B cell (primary cell): ENCODE measurements around the gene PVR. TPM values are rescaled to one million over a fixed set of nuclear protein-coding genes. Genes with fewer than 3 reads are reported as not detected.

Experiments used
- ATAC-seq: fragments of 200-7000 bp; cut with Tn5 transposase; one replicate; pipeline ENCODE4 v1.10.0; 2021; ENCODE audit warnings: low read depth, mild to moderate bottlenecking, moderate number of reproducible peaks, moderate library complexity
- CTCF ChIA-PET: fragments of 350-600 bp; sonication (Branson Sonifier 250); formaldehyde crosslinking; loops from one replicate; lab custom pipeline; 2021; ENCODE audit warnings: antibody characterized with exemption, inconsistent platforms; lab: Charles Lee
- POLR2A ChIA-PET: fragments of 350-600 bp; sonication (Branson Sonifier 250); formaldehyde crosslinking; loops from one replicate; lab custom pipeline; 2021; ENCODE audit warnings: antibody characterized with exemption; lab: Charles Lee
- DNase-seq: peaks from one replicate; pipeline ENCODE4 v3.0.0; 2013
- H2AFZ ChIP-seq: 2 replicates; pipeline ENCODE4 v1.6.1; 2012; ENCODE audit warnings: mild to moderate bottlenecking, low read depth, low read length; ENCODE audit not compliant: insufficient read depth, poor library complexity, severe bottlenecking
- H3K27ac ChIP-seq, 2 donors: 1 replicate in 1 of 2; 2 replicates in 1 of 2; pipeline ENCODE4 v1.5.1; 2012 to 2013; ENCODE audit warnings: low read length in 2 of 2, mild to moderate bottlenecking in 2 of 2, moderate library complexity in 1 of 2
- H3K27me3 ChIP-seq, 4 experiments: fragments of 200-600 bp in 1 of 4; sonication (generic) in 1 of 4; replicated peaks in 1 of 4; 1 replicate in 2 of 4; 2 replicates in 2 of 4; pipeline versions ENCODE4 v1.6.1 to v1.7.0; 2013 to 2016; ENCODE audit warnings: low read length in 3 of 4, mild to moderate bottlenecking in 2 of 4, mixed read lengths in 1 of 4, moderate library complexity in 1 of 4; ENCODE audit not compliant: insufficient read depth in 4 of 4, control insufficient read depth in 3 of 4; ENCODE audit errors: control extremely low read depth in 1 of 4
- H3K36me3 ChIP-seq, 2 experiments: replicated peaks in 1 of 2; 1 replicate in 1 of 2; 2 replicates in 1 of 2; pipeline versions ENCODE4 v1.6.1 to v1.7.1; 2013; ENCODE audit warnings: low read length in 1 of 2; ENCODE audit not compliant: insufficient read depth in 2 of 2, control insufficient read depth in 1 of 2; ENCODE audit errors: control extremely low read depth in 1 of 2, extremely low read depth in 1 of 2
- H3K4me1 ChIP-seq, 2 donors: fragments of 200-600 bp in 1 of 2; sonication (generic) in 1 of 2; 1 replicate in 1 of 2; 2 replicates in 1 of 2; pipeline versions ENCODE4 v1.5.1 to v1.6.1; 2013 to 2017; ENCODE audit warnings: low read length in 2 of 2; ENCODE audit not compliant: control insufficient read depth in 2 of 2, insufficient read depth in 2 of 2
- H3K4me2 ChIP-seq: replicated peaks from 2 replicates; pipeline ENCODE3; 2012; ENCODE audit warnings: mild to moderate bottlenecking, low read depth, low read length; ENCODE audit not compliant: poor library complexity, severe bottlenecking
- H3K4me3 ChIP-seq, 5 experiments: fragments of 200-600 bp in 1 of 5; sonication (generic) in 1 of 5; 1 replicate in 3 of 5; 2 replicates in 2 of 5; pipeline versions ENCODE4 v1.5.1 to v1.7.0; 2011 to 2016; ENCODE audit warnings: low read length in 4 of 5, mild to moderate bottlenecking in 4 of 5, low read depth in 2 of 5, control low read depth in 1 of 5, moderate library complexity in 1 of 5; ENCODE audit not compliant: insufficient read depth in 1 of 5; ENCODE audit errors: control extremely low read depth in 1 of 5, extremely low read depth in 1 of 5
- H3K79me2 ChIP-seq: fragments of 200-600 bp; sonication (generic); one replicate; pipeline ENCODE4 v1.6.0; 2016; ENCODE audit warnings: low read length; ENCODE audit not compliant: control insufficient read depth, insufficient read depth
- H3K9ac ChIP-seq: fragments of 200-600 bp; sonication (generic); 2 replicates; pipeline ENCODE4 v1.6.1; 2017; ENCODE audit warnings: mild to moderate bottlenecking, low read length, moderate library complexity
- H3K9me3 ChIP-seq, 3 donors: one replicate each; pipeline versions ENCODE4 v1.6.1 to v1.7.1; 2013; ENCODE audit warnings: low read length in 2 of 3; ENCODE audit not compliant: control insufficient read depth in 2 of 3, insufficient read depth in 1 of 3; ENCODE audit errors: control extremely low read depth in 1 of 3
- H4K20me1 ChIP-seq: 2 replicates; pipeline ENCODE4 v1.6.0; 2012; ENCODE audit warnings: mild to moderate bottlenecking, low read length; ENCODE audit not compliant: insufficient read depth, control insufficient read depth, poor library complexity, severe bottlenecking
- H3K27ac Mint-ChIP-seq: one replicate; pipeline ENCODE4 v1.8.0; 2021; ENCODE audit warnings: mixed read lengths
- H3K27me3 Mint-ChIP-seq: one replicate; pipeline ENCODE4 v1.8.0; 2021; ENCODE audit warnings: mixed read lengths
- H3K4me1 Mint-ChIP-seq: one replicate; pipeline ENCODE4 v1.8.0; 2021; ENCODE audit warnings: mixed read lengths
- H3K4me3 Mint-ChIP-seq: one replicate; pipeline ENCODE4 v1.8.0; 2021; ENCODE audit warnings: mixed read lengths
- H3K9me3 Mint-ChIP-seq: one replicate; pipeline ENCODE4 v1.8.0; 2022; ENCODE audit warnings: mixed read lengths; ENCODE audit not compliant: insufficient read depth
- EZH2 ChIP-seq: IDR thresholded peaks from 2 replicates; pipeline ENCODE4 v1.6.1; 2012; ENCODE audit warnings: borderline replicate concordance, low read depth, mild to moderate bottlenecking, moderate library complexity, low read length; ENCODE audit not compliant: insufficient read depth, poor library complexity, severe bottlenecking
- WGBS: methylation state at CpG from one replicate; pipeline ENCODE4 v1.1.5; 2013; ENCODE audit warnings: missing lambda C conversion rate; ENCODE audit not compliant: insufficient coverage; 5-methylcytosine and 5-hydroxymethylcytosine counted together
- intact Hi-C: fragments of 100-400 bp; cut with micrococcal nuclease; formaldehyde crosslinking; loops from one replicate; pipeline ENCODE4 v1.10.0; 2022
- polyA plus RNA-seq: library from polyadenylated mRNA; depleted of rRNA; stranded (reverse); fragments of >200 nt; gene quantifications from 2 replicates; pipeline ENCODE4 v1.2.3, GENCODE V29; 2012
- total RNA-seq, 2 donors: library from RNA; stranded (reverse); fragments of 120-200 nt in 1 of 2; gene quantifications; 1 replicate in 1 of 2; 2 replicates in 1 of 2; pipeline versions ENCODE4 v1.2.3 to v1.2.4, GENCODE V29; 2013 to 2022
- TF ChIP-seq, protein P1 (sequence below): fragments of 200-600 bp; IDR thresholded peaks from one replicate; pipeline ENCODE4 v1.8.0; 2022; ENCODE audit warnings: antibody characterized with exemption, mild to moderate bottlenecking

Gene PVR
- total and polyA plus RNA-seq, 2 donors (not counting 1 experiment from before 2014, with no cell fraction given), result 0.09 to 0.67 TPM

DNA sequence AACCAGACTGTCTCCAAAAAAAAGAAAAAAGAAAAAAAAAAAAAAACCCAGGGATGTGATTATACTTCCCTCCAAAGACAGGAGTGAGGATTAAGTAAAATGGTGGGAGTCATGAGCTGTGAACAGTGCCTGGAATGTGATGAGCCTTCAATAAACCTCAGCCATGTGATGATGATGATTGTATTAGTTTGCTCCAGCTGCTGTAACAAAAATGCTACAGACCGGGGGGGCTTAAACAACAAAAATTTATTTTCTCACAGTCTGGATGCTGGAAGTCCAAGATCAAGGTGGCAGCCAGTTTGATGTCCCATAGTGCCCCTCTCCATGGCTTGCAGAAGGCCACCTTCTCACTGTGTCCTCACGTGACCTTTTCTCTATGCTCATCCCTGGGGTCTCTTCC, 8.9 kb upstream of the PVR start:
- H3K4me3 Mint-ChIP-seq, result no peak overlapping the region
- TF ChIP-seq EZH2, result no peak
- TF ChIP-seq, protein P1, sequence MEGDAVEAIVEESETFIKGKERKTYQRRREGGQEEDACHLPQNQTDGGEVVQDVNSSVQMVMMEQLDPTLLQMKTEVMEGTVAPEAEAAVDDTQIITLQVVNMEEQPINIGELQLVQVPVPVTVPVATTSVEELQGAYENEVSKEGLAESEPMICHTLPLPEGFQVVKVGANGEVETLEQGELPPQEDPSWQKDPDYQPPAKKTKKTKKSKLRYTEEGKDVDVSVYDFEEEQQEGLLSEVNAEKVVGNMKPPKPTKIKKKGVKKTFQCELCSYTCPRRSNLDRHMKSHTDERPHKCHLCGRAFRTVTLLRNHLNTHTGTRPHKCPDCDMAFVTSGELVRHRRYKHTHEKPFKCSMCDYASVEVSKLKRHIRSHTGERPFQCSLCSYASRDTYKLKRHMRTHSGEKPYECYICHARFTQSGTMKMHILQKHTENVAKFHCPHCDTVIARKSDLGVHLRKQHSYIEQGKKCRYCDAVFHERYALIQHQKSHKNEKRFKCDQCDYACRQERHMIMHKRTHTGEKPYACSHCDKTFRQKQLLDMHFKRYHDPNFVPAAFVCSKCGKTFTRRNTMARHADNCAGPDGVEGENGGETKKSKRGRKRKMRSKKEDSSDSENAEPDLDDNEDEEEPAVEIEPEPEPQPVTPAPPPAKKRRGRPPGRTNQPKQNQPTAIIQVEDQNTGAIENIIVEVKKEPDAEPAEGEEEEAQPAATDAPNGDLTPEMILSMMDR, result no peak
- H2AFZ ChIP-seq, result no peak overlapping the region
- no peak overlapping the region for H3K27ac Mint-ChIP-seq
- H3K9me3 Mint-ChIP-seq, result no peaks in the 10 kb centered on the region
- no peaks in the 10 kb centered on the region for H3K4me1 ChIP-seq
- ATAC-seq (no peak), DNase-seq (no peak)
- H3K79me2 ChIP-seq, result no peaks in the 10 kb centered on the region
- CTCF ChIA-PET, result no interaction called here
- intact Hi-C loops, result no loop called here
- H3K4me2 ChIP-seq, result no peak overlapping the region
- H3K9me3 ChIP-seq, result peaks cover 0 to 5% (median 0%) of the 10 kb centered on the region in 3 donors
- 100% methylated on average over 1 of the region's 2 CpGs for WGBS
- H3K27me3 Mint-ChIP-seq, result peaks cover 19% of the 10 kb centered on the region
- H3K27ac ChIP-seq, result no peak overlapping the region
- peaks cover 0 to 6% (median 0%) of the 10 kb centered on the region in 4 experiments for H3K27me3 ChIP-seq
- H3K4me1 Mint-ChIP-seq, result no peaks in the 10 kb centered on the region
- no peak overlapping the region for H3K9ac ChIP-seq
- no peak overlapping the region for H3K4me3 ChIP-seq
- POLR2A ChIA-PET, result no interaction called here
- H3K36me3 ChIP-seq, result no peaks in the 10 kb centered on the region
- no peaks in the 10 kb centered on the region for H4K20me1 ChIP-seq

DNA sequence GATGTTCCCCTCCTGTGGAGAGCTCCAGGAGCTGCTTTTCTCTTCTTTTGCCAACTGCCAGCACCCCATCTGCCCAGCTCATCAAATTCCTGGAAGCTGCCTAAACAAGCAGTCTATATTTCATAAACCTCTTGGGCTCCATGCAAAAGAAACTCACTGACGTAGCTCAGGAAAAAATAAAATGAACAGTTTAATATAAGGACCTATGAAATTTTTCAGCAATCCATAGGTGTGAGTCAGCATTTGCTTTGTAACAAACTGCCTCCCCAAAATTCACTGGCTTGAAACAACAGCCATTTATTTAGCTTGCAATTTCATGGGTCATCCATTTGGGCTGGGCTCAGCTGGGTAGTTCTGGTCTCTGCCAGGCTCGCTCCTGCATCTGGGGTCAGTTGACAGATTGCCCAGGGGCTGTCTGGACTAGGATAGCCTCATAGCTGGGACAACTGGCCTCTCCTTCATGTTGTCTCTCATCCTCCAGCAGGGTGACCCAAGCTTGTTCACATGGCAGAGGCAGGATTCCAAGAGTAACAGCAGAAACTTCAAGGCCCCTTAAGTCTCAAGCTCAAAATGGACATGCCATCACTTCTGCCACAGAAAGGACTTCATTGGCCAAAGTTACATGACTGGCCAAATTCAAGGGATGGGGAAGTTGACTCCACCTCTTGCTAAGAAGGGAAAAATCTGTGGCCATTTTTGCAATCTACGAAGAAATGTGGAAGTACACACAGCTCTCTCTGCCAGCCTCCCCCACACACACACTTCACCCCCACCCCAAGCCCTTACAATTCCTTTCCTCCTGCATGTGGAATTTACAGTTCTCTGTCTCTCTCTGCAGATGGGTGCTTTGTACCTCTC, 7.9 kb upstream of the PVR start:
- no peak overlapping the region for H3K4me2 ChIP-seq
- no peak for ATAC-seq
- intact Hi-C loops, result no loop called here
- no peaks in the 10 kb centered on the region for H3K4me1 Mint-ChIP-seq
- no peak overlapping the region for H3K4me3 ChIP-seq
- no peaks in the 10 kb centered on the region for H4K20me1 ChIP-seq
- peaks cover 0 to 2% (median 0%) of the 10 kb centered on the region in 4 experiments for H3K27me3 ChIP-seq
- no peaks in the 10 kb centered on the region for H3K9me3 Mint-ChIP-seq
- peaks cover 22% of the 10 kb centered on the region for H3K27me3 Mint-ChIP-seq
- no peak overlapping the region for H3K27ac Mint-ChIP-seq
- peaks cover 0 to 3% (median 0%) of the 10 kb centered on the region in 3 donors for H3K9me3 ChIP-seq
- no peaks in the 10 kb centered on the region for H3K79me2 ChIP-seq
- H2AFZ ChIP-seq, result no peak overlapping the region
- no peak overlapping the region for H3K27ac ChIP-seq
- H3K4me3 Mint-ChIP-seq, result no peak overlapping the region
- 75% methylated on average over 2 of the region's 3 CpGs for WGBS
- H3K4me1 ChIP-seq, result no peaks in the 10 kb centered on the region
- no peak for TF ChIP-seq EZH2
- TF ChIP-seq, protein P1, result no peak
- H3K9ac ChIP-seq, result no peak overlapping the region
- ChIA-PET POLR2A (no interaction called here), CTCF (interaction anchor here (0.7 to 1.8 kb wide), 3 partner anchors 17 to 162 kb away, joined by 3 to 4 read pairs (median 3); no protein-coding TSS in a partner anchor)
- no peaks in the 10 kb centered on the region for H3K36me3 ChIP-seq
- DNase-seq, result no peak
